ENCODE results near the gene HSD11B1L. TPM values are rescaled to one million over a fixed set of nuclear protein-coding genes. Genes with fewer than 3 reads are reported as not detected.
A peak's percentile ranks its signal among the peaks of the same experiment; 100 is the strongest.

HSD11B1L gene
- total and polyA plus RNA-seq, 2 donors (not counting 3 experiments of a cell fraction or from before 2014, with no cell fraction given), result 4.4 to 9.1 TPM

DNA sequence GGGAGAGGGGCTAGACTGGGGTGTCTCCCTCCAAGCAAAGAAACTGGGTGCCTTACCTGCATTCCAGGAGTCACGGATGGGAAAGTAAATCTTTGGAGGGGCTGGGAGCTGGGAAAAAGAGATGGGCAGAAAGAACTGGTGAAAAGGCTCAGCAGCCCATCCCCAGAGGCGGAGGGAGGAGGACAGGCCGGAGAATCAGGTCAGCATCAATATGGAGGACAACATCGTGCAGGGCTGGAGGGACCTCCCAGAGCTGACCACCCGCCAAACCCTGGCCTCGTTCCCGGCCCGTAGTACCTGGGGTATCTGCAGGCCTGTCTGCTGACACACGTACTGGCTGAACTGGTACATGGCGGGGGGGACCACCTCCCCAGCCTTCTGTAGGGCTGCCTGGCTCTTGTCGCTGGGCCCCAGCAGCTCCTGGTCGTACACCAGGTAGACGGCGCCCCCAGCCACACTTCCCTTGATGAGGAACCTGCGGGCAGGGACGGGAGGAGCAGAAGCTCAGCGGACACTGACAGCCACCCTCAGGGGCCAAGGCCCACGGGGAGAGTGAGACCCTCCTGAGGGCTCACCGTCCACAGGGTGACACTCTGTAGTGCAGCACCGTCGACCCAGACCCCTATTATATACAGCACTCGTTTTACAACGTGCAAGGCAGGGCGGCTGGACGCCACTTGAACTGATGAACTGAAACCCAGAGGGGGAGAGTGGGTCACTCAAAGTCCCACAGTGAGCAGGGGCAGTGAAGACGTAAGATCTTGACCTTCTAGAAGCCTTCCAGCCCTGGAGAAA lies 1.3 kb upstream of the HSD11B1L start:
- Histone ChIP-seq H2AFZ (ENCODE audit: low read depth, low read length) (peak overlapping the region; percentile 70), H3K27me3 (ENCODE audit: control insufficient read depth in 2 of 2, insufficient read depth in 2 of 2, low read length in 2 of 2) (no peaks in the 10 kb centered on the region), H3K4me1 (ENCODE audit: control insufficient read depth, extremely low read depth, insufficient read depth, low read length) (peaks cover 10% of the 10 kb centered on the region), H3K4me2 (ENCODE audit: insufficient read depth, low read length) (peak overlapping the region; percentile 91), H3K9me1 (replicated peaks; ENCODE audit: control insufficient read depth, extremely low read depth, insufficient read depth, low read length) (no peaks in the 10 kb centered on the region), H3K9me3 (replicated peaks; ENCODE audit: control insufficient read depth, insufficient read depth, low read length) (no peaks in the 10 kb centered on the region), H3K36me3 (ENCODE audit: control insufficient read depth in 2 of 2, extremely low read depth in 1 of 2, insufficient read depth in 2 of 2, low read length in 2 of 2) (peaks cover 0 to 5% of the 10 kb centered on the region in 2 experiments), H3K79me2 (ENCODE audit: control insufficient read depth, insufficient read depth, low read length) (peaks cover 9% of the 10 kb centered on the region), H4K20me1 (replicated peaks; ENCODE audit: control insufficient read depth, extremely low read depth, insufficient read depth, low read length) (no peaks in the 10 kb centered on the region), H3K9ac (replicated peaks; ENCODE audit: extremely low read depth, insufficient read depth, low read length) (peak overlapping the region; percentile 91), H3K27ac (ENCODE audit: insufficient read depth, low read depth, low read length) (no peak overlapping the region), H3K4me3 (replicated peaks in 1 of 3; ENCODE audit: insufficient read depth in 1 of 3, low read depth in 1 of 3, low read length in 3 of 3) (peak overlapping the region; percentile 65 to 91 (median 90))
- intact Hi-C loops (cut with micrococcal nuclease) (loop anchor here (1.0 to 2.0 kb wide), 2 partner anchors 11 to 57 kb away; partner anchors contain the start of genes RPL36, SAFB and SAFB2), dilution Hi-C loops (cut with MboI; ENCODE audit: extremely low pct_ligation_motif_present, low sequenced_read_pairs) (no loop called here)
- ChIA-PET POLR2A (no interaction called here), CTCF (interaction anchor here (1.0 kb wide), 1 partner anchor 10 kb away, joined by 4 read pairs; the partner anchor contains the start of gene RPL36)
- BruUV-seq (replicated peaks), result no TSS peak
- DNase-seq (ENCODE audit: low read depth, low spot score) (no peak), FAIRE-seq (peak; percentile 40)
- TF ChIP-seq, protein P1, sequence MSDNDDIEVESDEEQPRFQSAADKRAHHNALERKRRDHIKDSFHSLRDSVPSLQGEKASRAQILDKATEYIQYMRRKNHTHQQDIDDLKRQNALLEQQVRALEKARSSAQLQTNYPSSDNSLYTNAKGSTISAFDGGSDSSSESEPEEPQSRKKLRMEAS (IDR thresholded peaks at IDR 0.05; ENCODE audit: insufficient read depth, insufficient read length), result no peak
- no peak for TF ChIP-seq FOS (IDR thresholded peaks at IDR 0.05; ENCODE audit: borderline replicate concordance, insufficient read depth, low read length)
- TF ChIP-seq JUN (IDR thresholded peaks at IDR 0.05; ENCODE audit: borderline replicate concordance, insufficient read depth, insufficient read length, low read depth), result no peak
- no peak for TF ChIP-seq EZH2 (IDR thresholded peaks at IDR 0.05; ENCODE audit: borderline replicate concordance, low read depth, low read length, severe bottlenecking)
- TF ChIP-seq, protein P2, sequence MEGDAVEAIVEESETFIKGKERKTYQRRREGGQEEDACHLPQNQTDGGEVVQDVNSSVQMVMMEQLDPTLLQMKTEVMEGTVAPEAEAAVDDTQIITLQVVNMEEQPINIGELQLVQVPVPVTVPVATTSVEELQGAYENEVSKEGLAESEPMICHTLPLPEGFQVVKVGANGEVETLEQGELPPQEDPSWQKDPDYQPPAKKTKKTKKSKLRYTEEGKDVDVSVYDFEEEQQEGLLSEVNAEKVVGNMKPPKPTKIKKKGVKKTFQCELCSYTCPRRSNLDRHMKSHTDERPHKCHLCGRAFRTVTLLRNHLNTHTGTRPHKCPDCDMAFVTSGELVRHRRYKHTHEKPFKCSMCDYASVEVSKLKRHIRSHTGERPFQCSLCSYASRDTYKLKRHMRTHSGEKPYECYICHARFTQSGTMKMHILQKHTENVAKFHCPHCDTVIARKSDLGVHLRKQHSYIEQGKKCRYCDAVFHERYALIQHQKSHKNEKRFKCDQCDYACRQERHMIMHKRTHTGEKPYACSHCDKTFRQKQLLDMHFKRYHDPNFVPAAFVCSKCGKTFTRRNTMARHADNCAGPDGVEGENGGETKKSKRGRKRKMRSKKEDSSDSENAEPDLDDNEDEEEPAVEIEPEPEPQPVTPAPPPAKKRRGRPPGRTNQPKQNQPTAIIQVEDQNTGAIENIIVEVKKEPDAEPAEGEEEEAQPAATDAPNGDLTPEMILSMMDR (IDR thresholded peaks at IDR 0.05; ENCODE audit: extremely low read depth in 1 of 2, insufficient read depth in 1 of 2, low read depth in 1 of 2, low read length in 2 of 2), result no peak
- no peak for TF ChIP-seq MYC (IDR thresholded peaks at IDR 0.05; ENCODE audit: low read depth, low read length)
- no peak for TF ChIP-seq POLR2A (IDR thresholded peaks at IDR 0.05; ENCODE audit: low read depth, low read length)
- TF ChIP-seq POLR2AphosphoS5 (IDR thresholded peaks at IDR 0.05; ENCODE audit: insufficient read depth, low read depth, low read length), result no peak
- TF ChIP-seq GATA2 (IDR thresholded peaks at IDR 0.05; ENCODE audit: insufficient read depth, insufficient read length, low read depth, low read length), result no peak

Measured in endothelial cell of umbilical vein (primary cell).